ENCODE measurements around the gene CTSZ.

Gene CTSZ

DNA sequence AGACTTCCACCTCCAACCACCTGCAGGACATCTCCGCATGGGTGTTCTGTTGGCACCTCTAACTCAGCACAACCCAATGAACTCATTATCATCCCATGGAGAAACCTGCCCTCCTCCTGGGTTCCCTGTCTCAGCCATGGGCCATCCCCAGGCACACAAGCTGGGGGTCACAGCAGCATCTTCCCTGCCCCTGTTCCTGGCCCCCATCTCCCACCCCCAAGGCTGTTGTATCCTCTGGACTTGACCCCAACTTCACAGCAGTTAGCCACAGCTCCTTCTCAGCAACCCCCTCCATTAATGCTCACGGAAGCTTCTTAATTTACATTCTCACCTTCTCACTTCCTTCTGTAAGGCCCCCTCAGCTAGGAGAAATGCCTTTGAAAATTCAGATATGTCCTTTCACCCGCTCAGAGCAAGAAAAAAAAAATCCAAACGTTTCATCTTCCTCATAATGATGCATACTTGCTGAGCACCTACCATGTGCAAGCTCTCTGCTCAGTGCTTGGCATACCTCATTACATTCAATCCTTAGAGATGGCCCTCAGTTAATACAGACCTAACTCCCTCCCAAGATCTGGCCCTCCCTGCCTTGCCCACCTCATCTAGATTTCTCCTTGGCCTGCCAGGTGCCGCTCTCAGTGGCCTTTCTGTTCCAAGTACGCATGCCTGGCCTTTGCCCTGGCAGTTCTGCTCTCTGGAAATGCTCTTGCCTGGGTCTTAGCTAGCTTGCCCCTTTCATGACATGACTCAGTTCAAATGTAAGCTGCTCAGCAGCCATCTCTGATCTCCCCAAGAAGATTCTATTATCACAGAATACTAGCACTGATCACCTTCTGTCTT is 28.5 kb downstream of the CTSZ start (continued):
- TF ChIP-seq, protein P1, sequence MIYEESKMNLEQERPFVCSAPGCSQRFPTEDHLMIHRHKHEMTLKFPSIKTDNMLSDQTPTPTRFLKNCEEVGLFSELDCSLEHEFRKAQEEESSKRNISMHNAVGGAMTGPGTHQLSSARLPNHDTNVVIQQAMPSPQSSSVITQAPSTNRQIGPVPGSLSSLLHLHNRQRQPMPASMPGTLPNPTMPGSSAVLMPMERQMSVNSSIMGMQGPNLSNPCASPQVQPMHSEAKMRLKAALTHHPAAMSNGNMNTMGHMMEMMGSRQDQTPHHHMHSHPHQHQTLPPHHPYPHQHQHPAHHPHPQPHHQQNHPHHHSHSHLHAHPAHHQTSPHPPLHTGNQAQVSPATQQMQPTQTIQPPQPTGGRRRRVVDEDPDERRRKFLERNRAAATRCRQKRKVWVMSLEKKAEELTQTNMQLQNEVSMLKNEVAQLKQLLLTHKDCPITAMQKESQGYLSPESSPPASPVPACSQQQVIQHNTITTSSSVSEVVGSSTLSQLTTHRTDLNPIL (CRISPR knock-in tag; IDR thresholded peaks at IDR 0.05; ENCODE audit: low read depth) = no peak
- no peak for TF ChIP-seq ARNTL (CRISPR knock-in tag; IDR thresholded peaks at IDR 0.05; ENCODE audit: borderline replicate concordance, low read depth)

DNA sequence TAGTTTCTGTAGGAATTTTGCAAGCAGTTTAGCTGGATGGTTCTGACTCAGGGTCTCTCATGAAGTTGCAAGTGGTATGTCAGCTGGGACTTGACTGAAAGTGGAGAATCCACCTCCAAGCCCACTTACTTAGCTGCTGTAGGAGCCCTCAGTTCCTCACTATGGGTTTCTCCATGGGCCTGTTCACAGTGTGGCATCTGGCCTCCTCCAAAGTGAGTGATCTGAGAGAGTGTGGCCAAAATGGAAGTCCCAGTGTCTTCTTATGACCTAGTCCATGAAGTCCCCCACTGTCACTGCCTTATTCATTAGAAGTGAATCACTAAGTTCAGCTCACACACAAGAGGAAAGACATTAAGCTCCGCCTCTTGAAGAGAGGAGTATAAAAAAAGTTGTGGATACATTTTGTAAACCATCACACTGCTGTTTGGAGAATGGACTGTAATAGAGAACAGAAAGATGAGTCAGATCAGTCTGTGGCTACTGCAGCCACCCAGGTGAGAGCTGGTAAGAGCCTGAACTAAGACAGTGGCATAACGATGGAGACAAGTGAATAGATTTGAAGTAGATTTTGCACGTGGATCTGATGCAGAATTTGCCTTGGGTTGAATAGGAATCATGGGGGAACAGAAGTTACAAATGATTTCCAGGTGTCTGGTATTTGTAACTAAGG is 30.9 kb downstream of the CTSZ start:
- TF ChIP-seq ISL1 (CRISPR knock-in tag; IDR thresholded peaks at IDR 0.05) (no peak), SNAI2 (CRISPR knock-in tag; IDR thresholded peaks at IDR 0.05) (no peak), ZNF8 (CRISPR knock-in tag; IDR thresholded peaks at IDR 0.05) (no peak), ZC3H10 (CRISPR knock-in tag; IDR thresholded peaks at IDR 0.05) (no peak), BACH2 (CRISPR knock-in tag; IDR thresholded peaks at IDR 0.05; ENCODE audit: borderline replicate concordance) (no peak), GLIS3 (CRISPR knock-in tag; IDR thresholded peaks at IDR 0.05) (no peak), ZFP3 (CRISPR knock-in tag; IDR thresholded peaks at IDR 0.05) (no peak), TOX (CRISPR knock-in tag; IDR thresholded peaks at IDR 0.05; ENCODE audit: borderline replicate concordance) (no peak)
- TF ChIP-seq, protein P2, sequence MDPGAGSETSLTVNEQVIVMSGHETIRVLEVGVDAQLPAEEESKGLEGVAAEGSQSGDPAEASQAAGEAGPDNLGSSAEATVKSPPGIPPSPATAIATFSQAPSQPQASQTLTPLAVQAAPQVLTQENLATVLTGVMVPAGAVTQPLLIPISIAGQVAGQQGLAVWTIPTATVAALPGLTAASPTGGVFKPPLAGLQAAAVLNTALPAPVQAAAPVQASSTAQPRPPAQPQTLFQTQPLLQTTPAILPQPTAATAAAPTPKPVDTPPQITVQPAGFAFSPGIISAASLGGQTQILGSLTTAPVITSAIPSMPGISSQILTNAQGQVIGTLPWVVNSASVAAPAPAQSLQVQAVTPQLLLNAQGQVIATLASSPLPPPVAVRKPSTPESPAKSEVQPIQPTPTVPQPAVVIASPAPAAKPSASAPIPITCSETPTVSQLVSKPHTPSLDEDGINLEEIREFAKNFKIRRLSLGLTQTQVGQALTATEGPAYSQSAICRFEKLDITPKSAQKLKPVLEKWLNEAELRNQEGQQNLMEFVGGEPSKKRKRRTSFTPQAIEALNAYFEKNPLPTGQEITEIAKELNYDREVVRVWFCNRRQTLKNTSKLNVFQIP (CRISPR knock-in tag; IDR thresholded peaks at IDR 0.05; ENCODE audit: borderline replicate concordance, low read depth) = no peak
- TF ChIP-seq, protein P3, sequence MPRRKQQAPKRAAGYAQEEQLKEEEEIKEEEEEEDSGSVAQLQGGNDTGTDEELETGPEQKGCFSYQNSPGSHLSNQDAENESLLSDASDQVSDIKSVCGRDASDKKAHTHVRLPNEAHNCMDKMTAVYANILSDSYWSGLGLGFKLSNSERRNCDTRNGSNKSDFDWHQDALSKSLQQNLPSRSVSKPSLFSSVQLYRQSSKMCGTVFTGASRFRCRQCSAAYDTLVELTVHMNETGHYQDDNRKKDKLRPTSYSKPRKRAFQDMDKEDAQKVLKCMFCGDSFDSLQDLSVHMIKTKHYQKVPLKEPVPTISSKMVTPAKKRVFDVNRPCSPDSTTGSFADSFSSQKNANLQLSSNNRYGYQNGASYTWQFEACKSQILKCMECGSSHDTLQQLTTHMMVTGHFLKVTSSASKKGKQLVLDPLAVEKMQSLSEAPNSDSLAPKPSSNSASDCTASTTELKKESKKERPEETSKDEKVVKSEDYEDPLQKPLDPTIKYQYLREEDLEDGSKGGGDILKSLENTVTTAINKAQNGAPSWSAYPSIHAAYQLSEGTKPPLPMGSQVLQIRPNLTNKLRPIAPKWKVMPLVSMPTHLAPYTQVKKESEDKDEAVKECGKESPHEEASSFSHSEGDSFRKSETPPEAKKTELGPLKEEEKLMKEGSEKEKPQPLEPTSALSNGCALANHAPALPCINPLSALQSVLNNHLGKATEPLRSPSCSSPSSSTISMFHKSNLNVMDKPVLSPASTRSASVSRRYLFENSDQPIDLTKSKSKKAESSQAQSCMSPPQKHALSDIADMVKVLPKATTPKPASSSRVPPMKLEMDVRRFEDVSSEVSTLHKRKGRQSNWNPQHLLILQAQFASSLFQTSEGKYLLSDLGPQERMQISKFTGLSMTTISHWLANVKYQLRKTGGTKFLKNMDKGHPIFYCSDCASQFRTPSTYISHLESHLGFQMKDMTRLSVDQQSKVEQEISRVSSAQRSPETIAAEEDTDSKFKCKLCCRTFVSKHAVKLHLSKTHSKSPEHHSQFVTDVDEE (CRISPR knock-in tag; IDR thresholded peaks at IDR 0.05) = no peak
- TF ChIP-seq, protein P1 (CRISPR knock-in tag; IDR thresholded peaks at IDR 0.05; ENCODE audit: low read depth) = no peak
- TF ChIP-seq, protein P4, sequence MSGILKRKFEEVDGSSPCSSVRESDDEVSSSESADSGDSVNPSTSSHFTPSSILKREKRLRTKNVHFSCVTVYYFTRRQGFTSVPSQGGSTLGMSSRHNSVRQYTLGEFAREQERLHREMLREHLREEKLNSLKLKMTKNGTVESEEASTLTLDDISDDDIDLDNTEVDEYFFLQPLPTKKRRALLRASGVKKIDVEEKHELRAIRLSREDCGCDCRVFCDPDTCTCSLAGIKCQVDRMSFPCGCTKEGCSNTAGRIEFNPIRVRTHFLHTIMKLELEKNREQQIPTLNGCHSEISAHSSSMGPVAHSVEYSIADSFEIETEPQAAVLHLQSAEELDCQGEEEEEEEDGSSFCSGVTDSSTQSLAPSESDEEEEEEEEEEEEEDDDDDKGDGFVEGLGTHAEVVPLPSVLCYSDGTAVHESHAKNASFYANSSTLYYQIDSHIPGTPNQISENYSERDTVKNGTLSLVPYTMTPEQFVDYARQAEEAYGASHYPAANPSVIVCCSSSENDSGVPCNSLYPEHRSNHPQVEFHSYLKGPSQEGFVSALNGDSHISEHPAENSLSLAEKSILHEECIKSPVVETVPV (CRISPR knock-in tag; IDR thresholded peaks at IDR 0.05) = no peak
- ATAC-seq = no peak

DNA sequence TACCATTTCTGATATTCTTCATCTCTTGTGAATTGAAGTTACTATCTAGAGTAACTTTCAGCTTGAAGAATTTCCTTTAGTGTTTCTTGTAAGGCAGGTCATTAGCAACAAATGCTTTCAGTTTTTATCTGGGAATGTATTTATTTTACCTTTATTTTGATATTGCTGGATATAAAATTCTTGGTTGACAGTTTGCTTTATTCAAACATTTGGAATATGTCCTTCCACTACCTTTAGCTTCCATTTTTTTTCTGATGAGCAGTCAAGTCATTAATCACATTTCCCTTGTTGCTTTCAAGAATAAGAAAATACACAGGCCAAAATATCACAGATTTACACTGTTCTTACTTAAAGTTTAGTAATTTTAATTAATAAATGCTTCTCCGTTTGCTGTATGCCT is 31.7 kb downstream of the CTSZ start:
- TF ChIP-seq CSDC2 (CRISPR knock-in tag; IDR thresholded peaks at IDR 0.05) (no peak), ZNF565 (CRISPR knock-in tag; conservative IDR thresholded peaks at IDR 0.05; ENCODE audit: low read depth) (no peak), SNAI2 (CRISPR knock-in tag; IDR thresholded peaks at IDR 0.05) (no peak), ISL1 (CRISPR knock-in tag; IDR thresholded peaks at IDR 0.05) (no peak), BACH2 (CRISPR knock-in tag; IDR thresholded peaks at IDR 0.05; ENCODE audit: borderline replicate concordance) (no peak), ESRRG (CRISPR knock-in tag; IDR thresholded peaks at IDR 0.05) (no peak)
- TF ChIP-seq, protein P2 (CRISPR knock-in tag; IDR thresholded peaks at IDR 0.05; ENCODE audit: borderline replicate concordance, low read depth) = no peak
- TF ChIP-seq, protein P4 (CRISPR knock-in tag; IDR thresholded peaks at IDR 0.05) = no peak
- no peak for ATAC-seq

All from SK-N-SH treated with all-trans-retinoic acid at 6 μM for 48 hours (cell line).